ENCODE data around the gene RPLP2.

Gene RPLP2

DNA sequence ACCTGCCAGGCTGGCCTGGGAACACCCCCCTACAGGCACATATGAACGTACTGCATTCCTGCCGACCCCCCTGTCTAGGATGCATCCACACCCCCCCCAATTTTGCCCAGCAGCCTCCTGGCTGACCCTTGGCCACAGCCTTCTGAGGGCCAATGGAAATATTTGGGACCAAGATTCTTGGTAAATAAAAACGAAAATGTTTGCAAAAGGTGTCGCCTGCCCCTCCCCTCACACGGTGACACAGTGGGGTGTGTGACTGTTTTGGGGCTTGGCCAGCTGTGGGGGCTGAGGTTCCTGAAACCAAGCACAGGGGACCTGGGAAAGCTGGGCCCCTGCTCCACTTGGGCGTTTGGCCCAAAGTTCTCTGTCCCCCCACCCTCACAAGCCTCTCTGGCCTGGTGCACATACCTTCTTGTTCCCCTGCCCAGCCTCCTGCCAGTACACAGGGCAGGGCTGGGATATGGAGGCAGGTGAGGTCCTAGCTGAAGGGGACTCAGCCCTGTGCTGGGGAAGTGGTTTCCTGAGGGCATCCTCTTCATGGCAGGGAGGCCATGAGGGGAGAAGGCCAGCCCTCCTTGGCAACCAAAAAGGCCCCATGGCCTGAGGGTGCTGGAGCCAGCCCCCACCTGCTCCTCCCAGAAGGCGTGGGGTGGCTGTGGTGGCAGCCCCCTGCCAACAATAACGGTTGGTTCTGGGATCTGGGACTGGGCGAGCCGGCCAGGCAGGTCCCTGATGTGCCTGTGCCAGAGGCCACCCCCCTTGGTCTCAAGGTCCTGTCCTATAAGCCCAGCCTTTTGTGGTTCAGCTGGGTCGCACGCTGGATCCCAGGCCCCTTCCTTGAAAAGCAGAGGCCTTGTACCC lies 15.8 kb downstream of the RPLP2 start:
- peaks cover 6% of the 10 kb centered on the region for H3K27me3 ChIP-seq (ENCODE audit: insufficient read depth, poor library complexity, severe bottlenecking)
- no peak for TF ChIP-seq GABPA (IDR thresholded peaks at IDR 0.05; ENCODE audit: low read depth)
- TF ChIP-seq, protein P1, sequence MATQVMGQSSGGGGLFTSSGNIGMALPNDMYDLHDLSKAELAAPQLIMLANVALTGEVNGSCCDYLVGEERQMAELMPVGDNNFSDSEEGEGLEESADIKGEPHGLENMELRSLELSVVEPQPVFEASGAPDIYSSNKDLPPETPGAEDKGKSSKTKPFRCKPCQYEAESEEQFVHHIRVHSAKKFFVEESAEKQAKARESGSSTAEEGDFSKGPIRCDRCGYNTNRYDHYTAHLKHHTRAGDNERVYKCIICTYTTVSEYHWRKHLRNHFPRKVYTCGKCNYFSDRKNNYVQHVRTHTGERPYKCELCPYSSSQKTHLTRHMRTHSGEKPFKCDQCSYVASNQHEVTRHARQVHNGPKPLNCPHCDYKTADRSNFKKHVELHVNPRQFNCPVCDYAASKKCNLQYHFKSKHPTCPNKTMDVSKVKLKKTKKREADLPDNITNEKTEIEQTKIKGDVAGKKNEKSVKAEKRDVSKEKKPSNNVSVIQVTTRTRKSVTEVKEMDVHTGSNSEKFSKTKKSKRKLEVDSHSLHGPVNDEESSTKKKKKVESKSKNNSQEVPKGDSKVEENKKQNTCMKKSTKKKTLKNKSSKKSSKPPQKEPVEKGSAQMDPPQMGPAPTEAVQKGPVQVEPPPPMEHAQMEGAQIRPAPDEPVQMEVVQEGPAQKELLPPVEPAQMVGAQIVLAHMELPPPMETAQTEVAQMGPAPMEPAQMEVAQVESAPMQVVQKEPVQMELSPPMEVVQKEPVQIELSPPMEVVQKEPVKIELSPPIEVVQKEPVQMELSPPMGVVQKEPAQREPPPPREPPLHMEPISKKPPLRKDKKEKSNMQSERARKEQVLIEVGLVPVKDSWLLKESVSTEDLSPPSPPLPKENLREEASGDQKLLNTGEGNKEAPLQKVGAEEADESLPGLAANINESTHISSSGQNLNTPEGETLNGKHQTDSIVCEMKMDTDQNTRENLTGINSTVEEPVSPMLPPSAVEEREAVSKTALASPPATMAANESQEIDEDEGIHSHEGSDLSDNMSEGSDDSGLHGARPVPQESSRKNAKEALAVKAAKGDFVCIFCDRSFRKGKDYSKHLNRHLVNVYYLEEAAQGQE (IDR thresholded peaks at IDR 0.05; ENCODE audit: insufficient replicate concordance, low read depth), result no peak
- TF ChIP-seq POLR2AphosphoS5 (IDR thresholded peaks at IDR 0.05; ENCODE audit: low read depth), result no peak
- TF ChIP-seq SPI1 (IDR thresholded peaks at IDR 0.05; ENCODE audit: borderline replicate concordance, low read depth), result peak; percentile 9; the same call in 1 of the 2 replicates
- DNase-seq (ENCODE audit: low read depth in 1 of 2, low spot score in 1 of 2), result no peak

GRCh38 chr11:826227-826621 lies 16.5 kb downstream of the RPLP2 start:
- peaks cover 9% of the 10 kb centered on the region for H3K27me3 ChIP-seq (ENCODE audit: insufficient read depth, poor library complexity, severe bottlenecking)
- H3K27ac ChIP-seq (replicated peaks), result peak overlapping the region; percentile 65; the same call in 1 of the 2 replicates
- H3K4me3 ChIP-seq (replicated peaks; ENCODE audit: insufficient read depth, low read length), result no peak overlapping the region
- TF ChIP-seq, protein P1 (IDR thresholded peaks at IDR 0.05; ENCODE audit: insufficient replicate concordance, low read depth), result no peak
- TF ChIP-seq GABPA (IDR thresholded peaks at IDR 0.05; ENCODE audit: low read depth), result no peak
- TF ChIP-seq SPI1 (IDR thresholded peaks at IDR 0.05; ENCODE audit: borderline replicate concordance, low read depth), result no peak
- TF ChIP-seq CTCF (IDR thresholded peaks at IDR 0.05; ENCODE audit: insufficient read depth, low read length), result no peak
- TF ChIP-seq POLR2AphosphoS5 (IDR thresholded peaks at IDR 0.05; ENCODE audit: low read depth), result no peak
- DNase-seq (ENCODE audit: low read depth in 1 of 2, low spot score in 1 of 2), result no peak

More for the DNA sequence above, 15.8 kb downstream of the RPLP2 start:
- no peak overlapping the region; the same call in 1 of the 2 replicates for H3K27ac ChIP-seq (replicated peaks)
- H3K4me3 ChIP-seq (replicated peaks; ENCODE audit: insufficient read depth, low read length), result no peak overlapping the region

DNA sequence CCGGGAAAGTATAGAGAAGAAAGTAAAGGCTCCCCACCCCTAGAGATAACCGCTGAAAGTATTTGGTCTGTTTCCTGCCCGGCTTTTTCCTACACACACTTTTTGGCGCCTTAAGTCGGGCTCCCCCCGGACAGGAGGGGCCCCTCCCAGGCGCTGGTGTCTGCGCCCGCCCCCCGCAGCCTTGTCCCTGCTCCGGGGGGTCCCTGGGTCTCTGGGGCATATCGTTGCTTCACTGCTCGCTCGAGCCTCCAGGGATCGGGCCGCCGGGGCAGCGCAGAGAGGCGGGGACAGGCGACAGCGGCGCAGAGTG lies 17.0 kb downstream of the RPLP2 start:
- no peak for DNase-seq (ENCODE audit: low read depth in 1 of 2, low spot score in 1 of 2)
- no peak for TF ChIP-seq GABPA (IDR thresholded peaks at IDR 0.05; ENCODE audit: low read depth)
- TF ChIP-seq, protein P1 (IDR thresholded peaks at IDR 0.05; ENCODE audit: insufficient replicate concordance, low read depth), result no peak
- no peak for TF ChIP-seq CTCF (IDR thresholded peaks at IDR 0.05; ENCODE audit: insufficient read depth, low read length)
- TF ChIP-seq POLR2AphosphoS5 (IDR thresholded peaks at IDR 0.05; ENCODE audit: low read depth), result no peak
- TF ChIP-seq SPI1 (IDR thresholded peaks at IDR 0.05; ENCODE audit: borderline replicate concordance, low read depth), result no peak
- peak overlapping the region; percentile 46 for H3K4me3 ChIP-seq (replicated peaks; ENCODE audit: insufficient read depth, low read length)

More for the DNA sequence above, 17.0 kb downstream of the RPLP2 start:
- Histone ChIP-seq H3K27me3 (ENCODE audit: insufficient read depth, poor library complexity, severe bottlenecking) (peaks cover 9% of the 10 kb centered on the region), H3K27ac (replicated peaks) (peak overlapping the region; percentile 65)

Measured in HL-60 (cell line).